CD4-positive, alpha-beta T cell treated with Interleukin-15 for 4 hours (primary cell): Measurements from ENCODE around the gene GALE.
"Not testable (repeated sequence)": the region's sequence is repeated elsewhere in the genome, so short reads cannot be mapped to it uniquely, and the experiment has no call there.

Source experiments
- DNase-seq: peaks from one replicate; pipeline ENCODE4 v3.0.0-alpha.2; 2020; ENCODE audit warnings: low spot score

GALE gene

GRCh38 chr1:23809751-23810171, 9.2 kb upstream of the GALE start:
- DNase-seq: peak; percentile 85

GRCh38 chr1:23807453-23807852, 6.9 kb upstream of the GALE start:
- no peak for DNase-seq

GRCh38 chr1:23806280-23806679, 5.7 kb upstream of the GALE start:
- DNase-seq: no peak

GRCh38 chr1:23805025-23805424, 4.5 kb upstream of the GALE start:
- no peak for DNase-seq

GRCh38 chr1:23804183-23804835, 3.8 kb upstream of the GALE start:
- DNase-seq: no peak

- DNase-seq: no peak
Observed at GRCh38 chr1:23803674-23804073, 3.1 kb upstream of the GALE start.

GRCh38 chr1:23802809-23803342, 2.3 kb upstream of the GALE start:
- not testable (repeated sequence) for DNase-seq

- DNase-seq: no peak
Observed at GRCh38 chr1:23801876-23802275, 1.3 kb upstream of the GALE start.

- DNase-seq: no peak
Observed at GRCh38 chr1:23801338-23801748, 789 bp upstream of the GALE start.

GRCh38 chr1:23799570-23800399, 769 bp downstream of the GALE start:
- DNase-seq: peak; percentile 44

- DNase-seq: no peak
Observed at GRCh38 chr1:23799255-23799569, 1.3 kb downstream of the GALE start.

- no peak for DNase-seq
Observed at GRCh38 chr1:23798662-23799142, 1.9 kb downstream of the GALE start.

GRCh38 chr1:23797478-23798448, 2.8 kb downstream of the GALE start:
- no peak for DNase-seq

GRCh38 chr1:23796466-23797271, 3.9 kb downstream of the GALE start:
- no peak for DNase-seq

GRCh38 chr1:23795676-23796465, 4.7 kb downstream of the GALE start:
- DNase-seq: no peak

- not testable (repeated sequence) for DNase-seq
Observed at GRCh38 chr1:23794732-23795182, 5.8 kb downstream of the GALE start.

- no peak for DNase-seq
Observed at GRCh38 chr1:23793861-23794731, 6.5 kb downstream of the GALE start.

- peak; percentile 58 for DNase-seq
Observed at GRCh38 chr1:23793018-23793781, 7.4 kb downstream of the GALE start.
